BLaER1 (cell line): Measurements from ENCODE around the gene CST11.

Source experiments
- H3K27ac ChIP-seq: shearing (Covaris generic); formaldehyde crosslinking; 2 replicates; pipeline ENCODE4 v1.8.1; 2022
- H3K27me3 ChIP-seq: shearing (Covaris generic); formaldehyde crosslinking; 2 replicates; pipeline ENCODE4 v1.8.1; 2022
- H3K36me3 ChIP-seq: shearing (Covaris generic); formaldehyde crosslinking; 2 replicates; pipeline ENCODE4 v1.8.1; 2022
- H3K4me1 ChIP-seq: shearing (Covaris generic); formaldehyde crosslinking; 2 replicates; pipeline ENCODE4 v1.8.1; 2022
- H3K4me2 ChIP-seq: shearing (Covaris generic); formaldehyde crosslinking; 2 replicates; pipeline ENCODE4 v1.8.1; 2022
- H3K4me3 ChIP-seq: shearing (Covaris generic); formaldehyde crosslinking; 2 replicates; pipeline ENCODE4 v1.8.1; 2022
- H3K9ac ChIP-seq: shearing (Covaris generic); formaldehyde crosslinking; 2 replicates; pipeline ENCODE4 v1.8.1; 2022
- H3K9me3 ChIP-seq: shearing (Covaris generic); formaldehyde crosslinking; 2 replicates; pipeline ENCODE4 v1.8.1; 2022
- H4K20me1 ChIP-seq: shearing (Covaris generic); formaldehyde crosslinking; 2 replicates; pipeline ENCODE4 v1.8.1; 2022
- Cebpa-rat ChIP-seq: shearing (Covaris generic); IDR thresholded peaks from 2 replicates; pipeline ENCODE4 v1.8.1; 2022

CST11 gene

DNA sequence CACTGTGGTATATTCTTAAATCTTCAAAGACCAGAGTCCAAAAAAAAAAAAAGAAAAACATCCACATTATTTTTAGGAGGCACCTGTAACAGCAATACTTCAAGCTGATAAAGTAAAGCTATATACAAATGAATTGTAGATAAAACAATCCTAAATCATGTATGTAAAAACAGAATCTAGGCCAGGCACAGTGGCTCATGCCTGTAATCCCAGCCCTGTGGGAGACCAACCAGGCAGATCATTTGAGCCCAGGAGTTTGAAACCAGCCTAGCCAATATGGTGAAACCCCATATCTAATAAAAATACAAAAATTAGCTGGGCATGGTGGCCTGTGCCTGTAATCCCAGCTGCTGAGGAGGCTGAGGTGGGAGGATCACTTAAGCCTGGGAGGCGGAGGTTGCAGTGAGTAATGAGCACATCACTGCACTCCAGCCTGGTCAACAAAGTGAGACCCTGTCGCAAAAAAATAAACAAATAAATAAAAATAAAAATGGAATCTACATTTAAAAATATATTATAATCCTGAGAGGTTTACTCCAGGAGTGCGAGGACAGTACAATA lies 38.7 kb downstream of the CST11 start:
- H3K27me3 ChIP-seq = no peaks in the 10 kb centered on the region
- peaks cover 15% of the 10 kb centered on the region for H3K4me1 ChIP-seq
- H3K9me3 ChIP-seq = no peaks in the 10 kb centered on the region
- H3K4me2 ChIP-seq = no peak overlapping the region
- no peak for TF ChIP-seq Cebpa-rat
- no peak overlapping the region for H3K27ac ChIP-seq
- H3K4me3 ChIP-seq = no peak overlapping the region
- peaks cover 95% of the 10 kb centered on the region for H4K20me1 ChIP-seq
- no peak overlapping the region for H3K9ac ChIP-seq
- 0 out of 2 replicates have a peak, but pooled peaks cover 5% of the 10 kb centered on the region for H3K36me3 ChIP-seq

DNA sequence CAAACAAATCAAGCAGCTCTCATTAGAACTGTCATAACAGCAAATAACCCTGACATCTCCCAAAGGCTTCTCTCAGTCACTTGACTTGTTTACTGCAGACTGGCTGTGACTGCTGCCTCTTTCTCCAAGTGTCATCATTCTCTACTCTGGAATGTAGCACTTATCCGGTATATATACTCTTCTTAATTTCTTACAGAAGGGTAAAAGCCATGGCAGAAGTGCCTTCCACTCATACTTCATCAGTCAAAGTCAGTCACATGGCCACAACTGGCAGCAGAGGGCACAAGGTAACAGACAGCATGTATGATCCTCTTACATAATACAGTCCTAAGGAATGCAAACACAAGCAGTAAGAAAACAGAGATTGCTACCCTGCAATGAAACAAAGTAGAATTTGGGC lies 40.6 kb downstream of the CST11 start:
- Histone ChIP-seq H3K4me2 (no peak overlapping the region), H3K9me3 (no peaks in the 10 kb centered on the region), H3K9ac (no peak overlapping the region), H3K36me3 (0 out of 2 replicates have a peak, but pooled peaks cover 5% of the 10 kb centered on the region), H3K4me1 (peaks cover 11% of the 10 kb centered on the region), H3K27me3 (no peaks in the 10 kb centered on the region), H4K20me1 (peaks cover 95% of the 10 kb centered on the region), H3K4me3 (no peak overlapping the region), H3K27ac (no peak overlapping the region)
- no peak for TF ChIP-seq Cebpa-rat

DNA sequence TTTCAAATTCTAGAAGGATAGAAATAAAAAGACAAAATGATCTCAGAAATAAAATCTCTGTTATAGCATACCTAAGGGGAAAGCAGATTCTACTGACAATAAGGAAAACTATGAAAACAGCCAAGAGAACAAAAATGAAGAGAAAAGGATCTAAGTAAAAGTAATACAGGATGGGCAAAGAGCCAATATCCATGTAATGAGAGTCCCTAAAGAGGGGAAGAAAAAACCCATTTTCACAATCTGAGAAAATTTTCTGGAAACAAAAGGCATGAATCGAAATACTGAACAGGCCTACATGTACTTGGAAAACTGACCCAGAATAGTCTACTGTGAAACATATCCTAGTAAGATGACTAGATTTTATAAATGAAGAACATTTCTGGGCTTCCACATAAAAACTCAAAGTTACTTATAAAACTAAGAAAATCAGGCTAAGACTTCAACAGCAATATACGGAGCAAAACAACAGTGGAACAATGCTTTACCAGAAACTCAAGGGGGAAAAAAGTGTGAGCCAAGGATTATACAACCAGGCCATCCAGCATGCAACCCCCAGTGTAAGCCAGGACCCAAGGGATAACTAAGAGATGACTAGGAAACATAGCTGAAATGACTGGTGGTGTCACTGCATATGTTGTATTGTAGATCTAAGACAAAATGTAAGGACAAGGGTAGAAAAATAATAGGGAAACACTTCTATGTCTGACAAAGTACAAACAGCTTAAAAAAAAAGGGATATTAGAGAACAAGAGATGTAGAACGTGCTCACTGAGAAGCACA lies 41.6 kb downstream of the CST11 start:
- no peak overlapping the region for H3K4me3 ChIP-seq
- H3K9ac ChIP-seq = no peak overlapping the region
- H4K20me1 ChIP-seq = peaks cover 94% of the 10 kb centered on the region
- no peak overlapping the region for H3K27ac ChIP-seq
- no peaks in the 10 kb centered on the region for H3K27me3 ChIP-seq
- TF ChIP-seq Cebpa-rat = no peak
- H3K36me3 ChIP-seq = 0 out of 2 replicates have a peak, but pooled peaks cover 5% of the 10 kb centered on the region
- no peaks in the 10 kb centered on the region for H3K9me3 ChIP-seq
- peaks cover 11% of the 10 kb centered on the region for H3K4me1 ChIP-seq
- H3K4me2 ChIP-seq = no peak overlapping the region

DNA sequence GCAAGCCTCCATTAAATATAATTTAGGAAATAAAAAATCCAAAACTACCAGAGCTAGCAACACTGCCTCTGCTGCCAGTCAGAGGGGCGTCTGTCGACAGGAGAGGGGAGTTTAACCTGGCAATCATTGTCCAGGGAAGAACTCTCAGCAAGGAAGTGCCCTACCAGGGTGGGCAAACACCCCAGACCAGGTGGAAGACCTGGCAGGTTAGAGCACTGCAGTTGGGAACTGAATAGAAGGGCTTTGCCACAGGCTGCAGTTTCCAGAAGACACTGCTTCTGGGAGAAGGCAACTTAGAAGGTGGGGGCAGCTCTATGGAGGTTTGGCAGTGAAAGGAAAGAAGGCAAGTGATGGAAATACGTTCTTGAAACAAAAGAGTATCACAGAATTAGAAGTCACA lies 42.9 kb downstream of the CST11 start:
- H3K9me3 ChIP-seq = no peaks in the 10 kb centered on the region
- H3K4me2 ChIP-seq = no peak overlapping the region
- peaks cover 11% of the 10 kb centered on the region for H3K4me1 ChIP-seq
- H3K27me3 ChIP-seq = no peaks in the 10 kb centered on the region
- H3K27ac ChIP-seq = no peak overlapping the region
- no peak overlapping the region for H3K9ac ChIP-seq
- no peak for TF ChIP-seq Cebpa-rat
- H4K20me1 ChIP-seq = peaks cover 97% of the 10 kb centered on the region
- no peaks in the 10 kb centered on the region for H3K36me3 ChIP-seq
- H3K4me3 ChIP-seq = no peak overlapping the region

DNA sequence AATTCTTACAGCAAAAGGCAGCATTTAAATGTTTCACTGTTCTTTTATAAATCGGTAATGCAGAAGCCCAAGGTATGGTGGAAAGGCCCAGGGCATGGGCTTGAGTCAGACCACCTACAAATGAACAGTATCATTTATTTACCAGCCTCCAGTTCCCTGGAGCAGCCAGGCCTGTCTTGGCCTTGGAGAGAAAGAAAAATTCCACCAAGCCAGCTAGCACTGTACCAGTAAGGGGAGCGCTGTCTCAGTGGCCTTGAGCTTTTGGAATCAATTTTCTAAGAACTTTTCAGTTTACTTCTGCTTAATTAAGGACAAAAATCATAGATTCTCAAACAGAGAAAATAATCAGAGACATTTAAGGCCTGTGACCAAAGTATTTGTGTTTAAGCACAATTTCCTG lies 43.7 kb downstream of the CST11 start:
- peaks cover 98% of the 10 kb centered on the region for H4K20me1 ChIP-seq
- H3K4me3 ChIP-seq = no peak overlapping the region
- H3K27me3 ChIP-seq = no peaks in the 10 kb centered on the region
- no peak for TF ChIP-seq Cebpa-rat
- H3K4me2 ChIP-seq = no peak overlapping the region
- H3K36me3 ChIP-seq = no peaks in the 10 kb centered on the region
- no peak overlapping the region for H3K27ac ChIP-seq
- no peak overlapping the region for H3K9ac ChIP-seq
- no peaks in the 10 kb centered on the region for H3K9me3 ChIP-seq
- peaks cover 11% of the 10 kb centered on the region for H3K4me1 ChIP-seq

DNA sequence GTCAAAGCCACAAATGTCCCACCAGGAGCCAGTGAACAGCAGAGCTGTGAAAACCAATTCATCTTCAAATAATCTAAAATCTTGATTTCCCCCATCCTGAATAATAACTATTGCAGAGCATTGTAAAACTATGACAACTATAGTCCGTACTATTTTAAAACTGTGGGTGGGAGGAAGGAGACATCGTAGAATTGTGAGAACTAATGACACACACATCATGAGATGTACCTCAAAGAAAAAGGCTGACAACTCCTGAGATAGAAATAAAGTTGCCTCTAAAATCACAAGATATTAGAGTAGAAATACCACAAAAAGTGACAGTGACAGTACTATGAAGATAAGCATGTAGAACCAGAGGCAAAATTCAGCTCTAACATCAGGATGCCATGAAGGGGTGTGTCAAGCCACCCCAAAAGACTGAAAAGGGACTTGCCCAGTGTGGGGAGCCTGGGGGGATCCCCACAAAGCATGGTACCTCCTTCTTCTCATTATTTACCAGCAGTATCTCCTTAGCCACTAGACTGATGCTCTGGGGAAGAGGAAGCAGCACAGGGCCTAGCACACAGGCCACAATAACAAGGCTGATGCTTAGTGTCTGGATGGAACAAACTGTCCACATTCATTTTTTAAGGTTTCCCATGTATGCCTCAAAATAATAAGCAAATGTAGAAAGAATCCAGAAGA lies 44.8 kb downstream of the CST11 start:
- Histone ChIP-seq H3K27me3 (no peaks in the 10 kb centered on the region), H3K4me3 (no peak overlapping the region), H3K27ac (no peak overlapping the region), H3K9ac (no peak overlapping the region), H3K4me1 (peaks cover 11% of the 10 kb centered on the region), H3K9me3 (no peaks in the 10 kb centered on the region), H3K36me3 (peaks cover 2% of the 10 kb centered on the region), H4K20me1 (peaks cover 98% of the 10 kb centered on the region), H3K4me2 (no peak overlapping the region)
- no peak for TF ChIP-seq Cebpa-rat

DNA sequence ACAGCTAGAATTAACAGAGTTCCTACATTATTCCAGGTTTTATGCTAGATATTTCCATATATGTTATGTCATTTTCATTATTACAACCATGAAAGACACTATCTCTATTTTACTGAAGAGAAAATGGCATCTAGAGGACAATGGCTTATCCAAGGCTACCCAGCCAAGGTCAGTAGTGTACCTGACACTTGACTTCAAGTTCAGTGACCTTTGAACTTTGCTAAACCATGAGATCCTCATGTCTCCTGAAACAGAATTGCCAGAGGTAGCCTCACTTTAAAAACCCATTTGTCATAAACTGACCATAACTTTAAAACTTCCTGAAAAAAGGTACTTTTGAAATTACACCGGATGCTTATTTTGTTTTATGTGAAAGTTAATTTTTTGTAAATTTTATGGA lies 45.8 kb downstream of the CST11 start:
- Histone ChIP-seq H3K9me3 (no peaks in the 10 kb centered on the region), H3K4me1 (peaks cover 11% of the 10 kb centered on the region)
- TF ChIP-seq Cebpa-rat = no peak

DNA sequence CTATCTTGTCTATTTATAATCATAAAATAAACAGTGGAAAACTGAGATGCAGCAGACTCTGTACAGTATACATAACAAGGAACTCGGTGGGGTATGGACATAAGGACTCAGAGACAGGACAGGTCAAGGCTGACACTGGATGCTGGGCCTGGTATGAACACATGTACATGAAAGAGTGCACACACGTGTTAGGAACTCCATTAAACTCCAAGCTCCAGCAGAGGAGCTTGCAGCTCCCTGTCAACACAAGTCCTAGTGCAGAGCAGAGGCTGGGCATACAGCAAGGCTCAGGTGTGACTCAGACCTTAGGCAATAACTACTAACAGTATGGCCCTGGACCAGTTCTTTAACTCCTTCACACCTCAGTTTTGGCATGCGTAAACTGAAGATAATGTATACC lies 48.5 kb downstream of the CST11 start:
- Histone ChIP-seq H3K27ac (no peak overlapping the region), H3K9me3 (no peaks in the 10 kb centered on the region), H4K20me1 (peaks cover 72% of the 10 kb centered on the region), H3K36me3 (peaks cover 35% of the 10 kb centered on the region), H3K9ac (no peak overlapping the region), H3K4me1 (peaks cover 15% of the 10 kb centered on the region), H3K4me2 (no peak overlapping the region), H3K4me3 (no peak overlapping the region), H3K27me3 (no peaks in the 10 kb centered on the region)
- TF ChIP-seq Cebpa-rat = no peak

More for the DNA sequence above, 45.8 kb downstream of the CST11 start:
- no peak overlapping the region for H3K9ac ChIP-seq
- H3K27ac ChIP-seq = no peak overlapping the region
- no peak overlapping the region for H3K4me3 ChIP-seq
- no peak overlapping the region for H3K4me2 ChIP-seq
- peaks cover 13% of the 10 kb centered on the region for H3K36me3 ChIP-seq
- H4K20me1 ChIP-seq = peaks cover 98% of the 10 kb centered on the region
- no peaks in the 10 kb centered on the region for H3K27me3 ChIP-seq

DNA sequence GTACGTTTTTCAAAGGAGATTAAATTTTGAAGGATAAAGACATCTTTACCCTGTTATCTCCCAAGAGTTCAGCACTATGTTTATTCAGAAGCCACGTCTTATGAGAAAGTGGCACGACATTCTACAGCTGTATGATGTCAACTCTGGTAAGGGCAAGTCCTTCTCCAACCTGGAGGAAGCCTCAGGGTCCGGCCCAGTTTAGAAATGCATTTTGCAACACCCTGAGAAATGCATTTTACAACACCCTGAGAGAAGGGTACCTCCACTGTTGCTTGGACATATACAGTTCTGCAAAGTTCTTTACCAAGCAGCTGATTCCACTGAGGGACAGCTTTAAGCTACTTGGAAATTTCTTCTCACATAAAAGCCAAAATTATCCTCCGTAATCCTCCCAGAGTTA lies 48.9 kb downstream of the CST11 start:
- H4K20me1 ChIP-seq = peaks cover 68% of the 10 kb centered on the region
- TF ChIP-seq Cebpa-rat = no peak
- H3K36me3 ChIP-seq = peaks cover 39% of the 10 kb centered on the region
- no peaks in the 10 kb centered on the region for H3K27me3 ChIP-seq
- no peaks in the 10 kb centered on the region for H3K9me3 ChIP-seq
- peaks cover 20% of the 10 kb centered on the region for H3K4me1 ChIP-seq
- no peak overlapping the region for H3K4me3 ChIP-seq
- H3K9ac ChIP-seq = no peak overlapping the region
- H3K4me2 ChIP-seq = no peak overlapping the region
- no peak overlapping the region for H3K27ac ChIP-seq

DNA sequence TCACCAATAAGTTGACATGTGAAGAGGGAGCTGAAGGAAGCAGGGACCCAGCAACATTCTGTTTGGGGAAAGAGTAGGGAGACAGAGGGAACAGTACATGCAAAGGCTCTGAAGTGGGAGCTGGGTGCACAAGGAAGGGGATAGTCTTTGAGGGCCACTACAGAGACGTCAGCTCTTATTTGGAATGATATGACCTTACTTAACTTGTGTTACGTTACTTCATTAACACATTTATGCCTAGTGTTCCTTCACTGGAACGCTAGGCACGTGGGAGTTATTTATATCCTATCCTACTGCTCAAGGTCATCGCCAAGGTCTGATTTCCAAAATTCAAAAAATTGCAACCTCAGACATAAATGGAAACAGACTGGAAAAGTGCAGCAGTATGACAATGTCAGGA lies 51.6 kb downstream of the CST11 start:
- no peak overlapping the region for H3K4me3 ChIP-seq
- H3K4me2 ChIP-seq = no peak overlapping the region
- H3K9me3 ChIP-seq = no peaks in the 10 kb centered on the region
- no peaks in the 10 kb centered on the region for H3K27me3 ChIP-seq
- no peak overlapping the region for H3K9ac ChIP-seq
- TF ChIP-seq Cebpa-rat = no peak
- peaks cover 24% of the 10 kb centered on the region for H3K4me1 ChIP-seq
- H4K20me1 ChIP-seq = peaks cover 64% of the 10 kb centered on the region
- no peak overlapping the region for H3K27ac ChIP-seq
- peaks cover 45% of the 10 kb centered on the region for H3K36me3 ChIP-seq
